ENCODE measurements around the gene SYP. TPM values are rescaled to one million over a fixed set of nuclear protein-coding genes. Genes with fewer than 3 reads are reported as not detected.

SYP gene
- total and polyA plus RNA-seq, 2 donors (not counting 1 experiment from before 2014, with no cell fraction given), result 1.2 to 1.6 TPM

DNA sequence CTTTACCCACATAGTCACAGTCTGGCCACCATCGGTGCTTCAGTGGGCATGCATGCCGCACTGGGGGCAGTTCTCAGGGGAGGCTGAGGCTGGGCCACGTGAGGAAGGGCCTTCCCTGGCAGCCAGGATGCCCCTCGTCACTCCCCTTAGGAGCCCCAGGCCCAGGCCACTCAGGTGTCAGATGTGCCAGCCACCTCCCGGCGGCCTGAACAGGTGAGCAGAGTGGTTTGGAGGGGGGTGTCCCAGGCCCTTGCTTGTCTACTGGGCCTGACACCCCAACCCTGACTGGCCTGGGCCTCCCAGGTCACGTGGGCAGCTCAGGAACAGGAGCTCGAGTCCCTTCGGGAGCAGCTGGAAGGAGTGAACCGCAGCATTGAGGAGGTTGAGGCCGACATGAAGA is 47.4 kb upstream of the SYP start:
- Histone ChIP-seq H3K36me3 (replicated peaks in 1 of 2; ENCODE audit: control extremely low read depth in 1 of 2, control insufficient read depth in 1 of 2, extremely low read depth in 1 of 2, insufficient read depth in 2 of 2, low read length in 1 of 2) (peaks cover 0 to 32% of the 10 kb centered on the region in 2 experiments), H2AFZ (ENCODE audit: insufficient read depth, low read depth, low read length, poor library complexity, severe bottlenecking) (no peak overlapping the region), H3K4me2 (replicated peaks; ENCODE audit: low read depth, low read length, poor library complexity, severe bottlenecking) (no peak overlapping the region), H3K4me1 (ENCODE audit: control insufficient read depth in 2 of 2, insufficient read depth in 2 of 2, low read length in 2 of 2) (no peaks in the 10 kb centered on the region), H3K9ac (ENCODE audit: low read length) (no peak overlapping the region), H3K4me3 (ENCODE audit: control extremely low read depth in 1 of 5, extremely low read depth in 1 of 5, insufficient read depth in 1 of 5, low read depth in 2 of 5, low read length in 4 of 5) (no peak overlapping the region), H3K9me3 (ENCODE audit: control extremely low read depth in 1 of 3, control insufficient read depth in 2 of 3, insufficient read depth in 1 of 3, low read length in 2 of 3) (no peaks in the 10 kb centered on the region), H4K20me1 (ENCODE audit: control insufficient read depth, insufficient read depth, low read length, poor library complexity, severe bottlenecking) (no peaks in the 10 kb centered on the region), H3K27me3 (replicated peaks in 1 of 4; ENCODE audit: control extremely low read depth in 1 of 4, control insufficient read depth in 3 of 4, insufficient read depth in 4 of 4, low read length in 3 of 4) (no peaks in the 10 kb centered on the region), H3K79me2 (ENCODE audit: control insufficient read depth, insufficient read depth, low read length) (no peaks in the 10 kb centered on the region), H3K27ac (ENCODE audit: low read length in 2 of 2) (no peak overlapping the region)
- Mint-ChIP-seq H3K9me3 (ENCODE audit: insufficient read depth) (no peaks in the 10 kb centered on the region), H3K4me1 (peaks cover 2% of the 10 kb centered on the region), H3K27me3 (no peaks in the 10 kb centered on the region), H3K4me3 (no peak overlapping the region), H3K27ac (no peak overlapping the region)
- POLR2A ChIA-PET, result no interaction called here
- CTCF ChIA-PET, result no interaction called here
- TF ChIP-seq EZH2 (IDR thresholded peaks at IDR 0.05; ENCODE audit: borderline replicate concordance, insufficient read depth, low read depth, low read length, poor library complexity, severe bottlenecking), result no peak
- TF ChIP-seq, protein P1, sequence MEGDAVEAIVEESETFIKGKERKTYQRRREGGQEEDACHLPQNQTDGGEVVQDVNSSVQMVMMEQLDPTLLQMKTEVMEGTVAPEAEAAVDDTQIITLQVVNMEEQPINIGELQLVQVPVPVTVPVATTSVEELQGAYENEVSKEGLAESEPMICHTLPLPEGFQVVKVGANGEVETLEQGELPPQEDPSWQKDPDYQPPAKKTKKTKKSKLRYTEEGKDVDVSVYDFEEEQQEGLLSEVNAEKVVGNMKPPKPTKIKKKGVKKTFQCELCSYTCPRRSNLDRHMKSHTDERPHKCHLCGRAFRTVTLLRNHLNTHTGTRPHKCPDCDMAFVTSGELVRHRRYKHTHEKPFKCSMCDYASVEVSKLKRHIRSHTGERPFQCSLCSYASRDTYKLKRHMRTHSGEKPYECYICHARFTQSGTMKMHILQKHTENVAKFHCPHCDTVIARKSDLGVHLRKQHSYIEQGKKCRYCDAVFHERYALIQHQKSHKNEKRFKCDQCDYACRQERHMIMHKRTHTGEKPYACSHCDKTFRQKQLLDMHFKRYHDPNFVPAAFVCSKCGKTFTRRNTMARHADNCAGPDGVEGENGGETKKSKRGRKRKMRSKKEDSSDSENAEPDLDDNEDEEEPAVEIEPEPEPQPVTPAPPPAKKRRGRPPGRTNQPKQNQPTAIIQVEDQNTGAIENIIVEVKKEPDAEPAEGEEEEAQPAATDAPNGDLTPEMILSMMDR (IDR thresholded peaks at IDR 0.05), result no peak
- ATAC-seq (ENCODE audit: low read depth) (no peak), DNase-seq (no peak)
- WGBS (ENCODE audit: insufficient coverage), result 100% methylated on average over 6 of the region's 11 CpGs
- intact Hi-C loops (cut with micrococcal nuclease), result no loop called here

DNA sequence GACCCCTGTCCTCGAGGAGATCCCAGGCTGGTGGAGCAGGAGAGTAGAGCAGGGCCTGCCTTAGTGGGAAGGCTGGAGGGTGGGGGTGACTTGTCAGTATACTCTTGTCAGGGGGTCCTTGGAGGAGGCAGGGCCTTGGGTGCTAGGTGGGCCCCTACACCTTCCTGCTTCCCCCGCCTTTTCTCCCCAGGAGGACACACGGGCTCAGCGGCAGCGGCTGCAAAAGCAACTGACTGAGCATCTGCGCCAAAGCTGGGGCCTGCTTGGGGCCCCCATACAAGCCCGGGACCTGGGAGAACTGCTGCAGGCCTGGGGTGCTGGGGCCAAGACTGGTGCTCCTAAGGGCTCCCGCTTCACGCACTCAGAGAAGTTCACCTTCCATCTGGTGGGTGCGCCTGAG is 46.5 kb upstream of the SYP start:
- Histone ChIP-seq H3K4me3 (ENCODE audit: control extremely low read depth in 1 of 5, extremely low read depth in 1 of 5, insufficient read depth in 1 of 5, low read depth in 2 of 5, low read length in 4 of 5) (no peak overlapping the region), H3K9me3 (ENCODE audit: control extremely low read depth in 1 of 3, control insufficient read depth in 2 of 3, insufficient read depth in 1 of 3, low read length in 2 of 3) (no peaks in the 10 kb centered on the region), H3K4me2 (replicated peaks; ENCODE audit: low read depth, low read length, poor library complexity, severe bottlenecking) (no peak overlapping the region), H2AFZ (ENCODE audit: insufficient read depth, low read depth, low read length, poor library complexity, severe bottlenecking) (no peak overlapping the region), H3K36me3 (replicated peaks in 1 of 2; ENCODE audit: control extremely low read depth in 1 of 2, control insufficient read depth in 1 of 2, extremely low read depth in 1 of 2, insufficient read depth in 2 of 2, low read length in 1 of 2) (peaks cover 0 to 37% of the 10 kb centered on the region in 2 experiments), H3K79me2 (ENCODE audit: control insufficient read depth, insufficient read depth, low read length) (no peaks in the 10 kb centered on the region), H3K27me3 (replicated peaks in 1 of 4; ENCODE audit: control extremely low read depth in 1 of 4, control insufficient read depth in 3 of 4, insufficient read depth in 4 of 4, low read length in 3 of 4) (no peaks in the 10 kb centered on the region), H3K27ac (ENCODE audit: low read length in 2 of 2) (no peak overlapping the region), H3K4me1 (ENCODE audit: control insufficient read depth in 2 of 2, insufficient read depth in 2 of 2, low read length in 2 of 2) (no peaks in the 10 kb centered on the region), H3K9ac (ENCODE audit: low read length) (no peak overlapping the region), H4K20me1 (ENCODE audit: control insufficient read depth, insufficient read depth, low read length, poor library complexity, severe bottlenecking) (no peaks in the 10 kb centered on the region)
- H3K9me3 Mint-ChIP-seq (ENCODE audit: insufficient read depth), result no peaks in the 10 kb centered on the region
- CTCF ChIA-PET, result no interaction called here
- TF ChIP-seq, protein P1 (IDR thresholded peaks at IDR 0.05), result no peak
- TF ChIP-seq EZH2 (IDR thresholded peaks at IDR 0.05; ENCODE audit: borderline replicate concordance, insufficient read depth, low read depth, low read length, poor library complexity, severe bottlenecking), result no peak
- no peak for DNase-seq
- WGBS (ENCODE audit: insufficient coverage), result 100% methylated on average over 5 of the region's 10 CpGs
- POLR2A ChIA-PET, result no interaction called here
- intact Hi-C loops (cut with micrococcal nuclease), result no loop called here
- H3K4me3 Mint-ChIP-seq, result no peak overlapping the region
- H3K27me3 Mint-ChIP-seq, result no peaks in the 10 kb centered on the region
- H3K27ac Mint-ChIP-seq, result no peak overlapping the region
- H3K4me1 Mint-ChIP-seq, result no peaks in the 10 kb centered on the region
- no peak for ATAC-seq (ENCODE audit: low read depth)

Measured in B cell (primary cell).